ENCODE results near the gene LDB2.

DNA sequence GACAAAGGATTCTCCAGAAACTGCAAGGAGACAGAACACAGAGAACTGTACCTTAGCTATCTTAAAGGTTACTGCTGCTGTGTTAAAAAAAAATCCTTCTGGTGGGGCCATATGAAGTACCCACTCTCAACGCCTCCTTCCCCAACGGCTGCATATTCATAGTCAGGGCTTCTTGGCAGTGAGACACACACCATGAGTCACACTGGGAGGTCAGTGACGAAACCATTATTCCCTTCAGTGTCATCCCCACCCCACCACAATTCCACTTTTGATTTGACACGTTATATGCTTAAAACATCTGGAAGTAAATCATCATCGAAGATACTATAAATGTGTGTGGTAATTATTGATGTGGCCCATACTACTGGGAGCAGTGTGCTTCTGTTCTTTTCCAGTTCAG lies 271.5 kb downstream of the LDB2 start:
- TF ChIP-seq POLR2A (IDR thresholded peaks at IDR 0.05; ENCODE audit: low read depth, low read length) = no peak
- TF ChIP-seq POLR2AphosphoS5 (IDR thresholded peaks at IDR 0.05; ENCODE audit: low read depth, low read length) = no peak
